Measurements from ENCODE around the gene KLHL35.

KLHL35 gene

GRCh38 chr11:75406338-75406777 lies 26.6 kb downstream of the KLHL35 start:
- peak overlapping the region; percentile 2 for H3K27ac ChIP-seq (ENCODE audit: poor library complexity, severe bottlenecking)
- peaks cover 14% of the 10 kb centered on the region for H3K4me1 ChIP-seq (ENCODE audit: insufficient read depth, poor library complexity, severe bottlenecking)
- no peaks in the 10 kb centered on the region for H3K9me3 ChIP-seq (ENCODE audit: severe bottlenecking)
- ATAC-seq (ENCODE audit: low read depth), result peak; percentile 51
- no peak overlapping the region for H3K4me3 ChIP-seq (ENCODE audit: severe bottlenecking)
- H3K27me3 ChIP-seq (ENCODE audit: insufficient read depth, poor library complexity, severe bottlenecking), result no peaks in the 10 kb centered on the region
- peaks cover 82% of the 10 kb centered on the region for H3K36me3 ChIP-seq (ENCODE audit: low read depth)
- TF ChIP-seq CTCF (IDR thresholded peaks at IDR 0.05; ENCODE audit: poor library complexity, severe bottlenecking), result no peak
- no peak for DNase-seq (ENCODE audit: low spot score)

GRCh38 chr11:75403983-75404658 lies 28.9 kb downstream of the KLHL35 start:
- Histone ChIP-seq H3K27me3 (ENCODE audit: insufficient read depth, poor library complexity, severe bottlenecking) (no peaks in the 10 kb centered on the region), H3K4me1 (ENCODE audit: insufficient read depth, poor library complexity, severe bottlenecking) (peaks cover 14% of the 10 kb centered on the region), H3K4me3 (ENCODE audit: severe bottlenecking) (no peak overlapping the region), H3K27ac (ENCODE audit: poor library complexity, severe bottlenecking) (peak overlapping the region; percentile 91), H3K9me3 (ENCODE audit: severe bottlenecking) (no peaks in the 10 kb centered on the region), H3K36me3 (ENCODE audit: low read depth) (peaks cover 95% of the 10 kb centered on the region)
- no peak for TF ChIP-seq CTCF (IDR thresholded peaks at IDR 0.05; ENCODE audit: poor library complexity, severe bottlenecking)
- DNase-seq (ENCODE audit: low spot score), result no peak
- no peak for ATAC-seq (ENCODE audit: low read depth)

GRCh38 chr11:75403037-75403436 lies 30.0 kb downstream of the KLHL35 start:
- H3K36me3 ChIP-seq (ENCODE audit: low read depth), result peaks cover 86% of the 10 kb centered on the region
- H3K4me1 ChIP-seq (ENCODE audit: insufficient read depth, poor library complexity, severe bottlenecking), result peaks cover 14% of the 10 kb centered on the region
- no peak overlapping the region for H3K4me3 ChIP-seq (ENCODE audit: severe bottlenecking)
- H3K9me3 ChIP-seq (ENCODE audit: severe bottlenecking), result no peaks in the 10 kb centered on the region
- TF ChIP-seq CTCF (IDR thresholded peaks at IDR 0.05; ENCODE audit: poor library complexity, severe bottlenecking), result no peak
- H3K27me3 ChIP-seq (ENCODE audit: insufficient read depth, poor library complexity, severe bottlenecking), result no peaks in the 10 kb centered on the region
- DNase-seq (ENCODE audit: low spot score) (no peak), ATAC-seq (ENCODE audit: low read depth) (no peak)
- peak overlapping the region; percentile 91 for H3K27ac ChIP-seq (ENCODE audit: poor library complexity, severe bottlenecking)

GRCh38 chr11:75402002-75402773 lies 30.8 kb downstream of the KLHL35 start:
- Histone ChIP-seq H3K4me1 (ENCODE audit: insufficient read depth, poor library complexity, severe bottlenecking) (peaks cover 14% of the 10 kb centered on the region), H3K27me3 (ENCODE audit: insufficient read depth, poor library complexity, severe bottlenecking) (no peaks in the 10 kb centered on the region), H3K4me3 (ENCODE audit: severe bottlenecking) (no peak overlapping the region), H3K9me3 (ENCODE audit: severe bottlenecking) (no peaks in the 10 kb centered on the region), H3K27ac (ENCODE audit: poor library complexity, severe bottlenecking) (peak overlapping the region; percentile 91), H3K36me3 (ENCODE audit: low read depth) (peaks cover 77% of the 10 kb centered on the region)
- ATAC-seq (ENCODE audit: low read depth) (no peak), DNase-seq (ENCODE audit: low spot score) (no peak)
- TF ChIP-seq CTCF (IDR thresholded peaks at IDR 0.05; ENCODE audit: poor library complexity, severe bottlenecking), result no peak
